HepG2 (cell line): ENCODE data around the gene MAMSTR. TPM values are rescaled to one million over a fixed set of nuclear protein-coding genes. Genes with fewer than 3 reads are reported as not detected.

ENCODE experiments used
- FOSL2 ChIP-seq: sonication (generic); formaldehyde crosslinking; IDR thresholded peaks from 2 replicates; pipeline ENCODE4 v1.4.0; 2020; ENCODE audit warnings: missing genetic modification reagents
- NCOA5 ChIP-seq: sonication (generic); formaldehyde crosslinking; IDR thresholded peaks from 2 replicates; pipeline ENCODE4 v1.4.0; 2020; ENCODE audit warnings: missing genetic modification reagents
- NKX3-1 ChIP-seq: sonication (generic); formaldehyde crosslinking; IDR thresholded peaks from 2 replicates; pipeline ENCODE4 v1.5.0; 2020; ENCODE audit warnings: missing genetic modification reagents
- POLR2AphosphoS2 ChIP-seq: IDR thresholded peaks from 2 replicates; pipeline ENCODE4 v1.6.1; 2011; ENCODE audit warnings: low read depth, low read length, improper control_type of control experiment
- WIZ ChIP-seq: sonication (generic); formaldehyde crosslinking; IDR thresholded peaks from 2 replicates; pipeline ENCODE4 v1.5.1; 2020; ENCODE audit warnings: mild to moderate bottlenecking, missing genetic modification reagents
- ZNF232 ChIP-seq: sonication (generic); formaldehyde crosslinking; IDR thresholded peaks from 2 replicates; pipeline ENCODE4 v1.4.0; 2020; ENCODE audit warnings: missing genetic modification reagents, borderline replicate concordance
- ZNF530 ChIP-seq: sonication (generic); formaldehyde crosslinking; IDR thresholded peaks from 2 replicates; pipeline ENCODE4 v1.5.0; 2020; ENCODE audit warnings: low read depth, mild to moderate bottlenecking, missing genetic modification reagents
- ZNF724P ChIP-seq: sonication (generic); formaldehyde crosslinking; IDR thresholded peaks from 2 replicates; pipeline ENCODE4 v1.8.0; 2022; ENCODE audit warnings: missing genetic modification reagents, borderline replicate concordance
- polyA plus RNA-seq, 8 experiments: library from polyadenylated mRNA; depleted of rRNA in 3 of 8; stranded (reverse) in 7 of 8; unstranded in 1 of 8; fragments of >200 nt; fragmentation: Illumina TruSeq in 4 of 8; extraction: Trizol in 4 of 8; gene quantifications; 2 replicates each; pipeline versions ENCODE4 v1.2.1 to v1.2.3, GENCODE V29; 2011 to 2016; ENCODE audit warnings: low read depth in 4 of 8, missing spikeins in 1 of 8, mixed read lengths in 1 of 8; ENCODE audit not compliant: insufficient read depth in 1 of 8
- total RNA-seq, 5 experiments: library from RNA; depleted of rRNA; stranded (reverse); fragments of >200 nt; fragmentation: Illumina TruSeq; extraction: Trizol; gene quantifications; 2 replicates each; pipeline ENCODE4 v1.2.3, GENCODE V29; 2016; ENCODE audit warnings: low read depth in 1 of 5
- TF ChIP-seq, protein P1 (sequence below): sonication (generic); formaldehyde crosslinking; IDR thresholded peaks from 2 replicates; pipeline ENCODE4 v1.5.0; 2020; ENCODE audit warnings: mild to moderate bottlenecking, missing genetic modification reagents, borderline replicate concordance
- TF ChIP-seq, protein P2 (sequence below): sonication (generic); formaldehyde crosslinking; IDR thresholded peaks from 2 replicates; pipeline ENCODE4 v1.9.0; 2021; ENCODE audit warnings: missing genetic modification reagents, mild to moderate bottlenecking, borderline replicate concordance
- TF ChIP-seq, protein P3 (sequence below): sonication (generic); formaldehyde crosslinking; IDR thresholded peaks from 2 replicates; pipeline ENCODE4 v1.4.0; 2020; ENCODE audit warnings: mild to moderate bottlenecking, low read depth, missing genetic modification reagents
- TF ChIP-seq, protein P4 (sequence below): IDR thresholded peaks from 2 replicates; pipeline ENCODE4 v1.4.0; 2020; ENCODE audit warnings: mild to moderate bottlenecking, missing genetic modification reagents

The MAMSTR gene
- total and polyA plus RNA-seq, 2 of the 13 experiments (the other 11 are each of a cell fraction or from before 2014, with no cell fraction given) = 2.2 to 2.4 TPM

DNA sequence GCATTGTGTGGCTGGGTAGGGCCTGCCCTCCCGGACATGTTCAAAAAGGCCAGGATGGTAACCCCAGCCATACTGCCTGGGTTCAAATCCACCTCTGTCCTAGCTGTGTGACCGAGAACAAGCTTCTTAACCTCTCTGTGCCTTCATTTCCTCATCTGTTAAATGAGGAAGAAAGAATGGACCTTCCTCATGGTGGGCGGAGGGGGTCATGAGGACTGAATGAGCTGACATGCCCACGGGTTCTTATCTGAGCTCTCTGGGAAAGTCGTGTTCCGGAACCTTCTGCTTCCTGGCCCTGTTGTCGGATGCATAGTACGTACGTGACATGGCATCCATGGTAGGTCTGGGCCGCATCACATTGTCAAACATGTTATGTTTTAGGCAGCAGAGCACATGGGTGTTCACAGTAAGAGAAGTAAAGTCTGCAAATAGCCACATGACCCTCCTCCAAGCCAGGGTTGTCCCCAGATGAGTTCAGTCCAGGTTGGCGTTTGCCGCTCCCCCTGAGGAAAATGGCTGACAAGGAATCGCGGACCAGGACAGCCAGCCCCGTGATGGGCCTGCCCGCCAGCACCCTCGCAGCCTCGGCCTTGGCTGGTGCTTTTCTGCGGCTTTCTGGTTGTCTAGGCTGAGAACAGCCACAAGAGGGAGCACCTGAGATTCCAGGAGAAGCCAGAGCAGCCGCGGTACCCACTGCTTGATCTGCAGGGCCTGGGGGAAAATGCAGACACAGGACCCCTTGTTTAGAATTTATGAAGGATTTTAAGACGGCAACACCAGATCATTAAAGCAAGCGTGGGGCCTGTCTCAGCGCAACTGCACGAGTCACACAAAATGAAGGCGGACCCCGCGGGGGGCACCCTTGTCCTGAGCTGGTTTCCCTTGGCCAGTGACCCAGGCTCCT lies 44.4 kb downstream of the MAMSTR start (continued):
- TF ChIP-seq, protein P1, sequence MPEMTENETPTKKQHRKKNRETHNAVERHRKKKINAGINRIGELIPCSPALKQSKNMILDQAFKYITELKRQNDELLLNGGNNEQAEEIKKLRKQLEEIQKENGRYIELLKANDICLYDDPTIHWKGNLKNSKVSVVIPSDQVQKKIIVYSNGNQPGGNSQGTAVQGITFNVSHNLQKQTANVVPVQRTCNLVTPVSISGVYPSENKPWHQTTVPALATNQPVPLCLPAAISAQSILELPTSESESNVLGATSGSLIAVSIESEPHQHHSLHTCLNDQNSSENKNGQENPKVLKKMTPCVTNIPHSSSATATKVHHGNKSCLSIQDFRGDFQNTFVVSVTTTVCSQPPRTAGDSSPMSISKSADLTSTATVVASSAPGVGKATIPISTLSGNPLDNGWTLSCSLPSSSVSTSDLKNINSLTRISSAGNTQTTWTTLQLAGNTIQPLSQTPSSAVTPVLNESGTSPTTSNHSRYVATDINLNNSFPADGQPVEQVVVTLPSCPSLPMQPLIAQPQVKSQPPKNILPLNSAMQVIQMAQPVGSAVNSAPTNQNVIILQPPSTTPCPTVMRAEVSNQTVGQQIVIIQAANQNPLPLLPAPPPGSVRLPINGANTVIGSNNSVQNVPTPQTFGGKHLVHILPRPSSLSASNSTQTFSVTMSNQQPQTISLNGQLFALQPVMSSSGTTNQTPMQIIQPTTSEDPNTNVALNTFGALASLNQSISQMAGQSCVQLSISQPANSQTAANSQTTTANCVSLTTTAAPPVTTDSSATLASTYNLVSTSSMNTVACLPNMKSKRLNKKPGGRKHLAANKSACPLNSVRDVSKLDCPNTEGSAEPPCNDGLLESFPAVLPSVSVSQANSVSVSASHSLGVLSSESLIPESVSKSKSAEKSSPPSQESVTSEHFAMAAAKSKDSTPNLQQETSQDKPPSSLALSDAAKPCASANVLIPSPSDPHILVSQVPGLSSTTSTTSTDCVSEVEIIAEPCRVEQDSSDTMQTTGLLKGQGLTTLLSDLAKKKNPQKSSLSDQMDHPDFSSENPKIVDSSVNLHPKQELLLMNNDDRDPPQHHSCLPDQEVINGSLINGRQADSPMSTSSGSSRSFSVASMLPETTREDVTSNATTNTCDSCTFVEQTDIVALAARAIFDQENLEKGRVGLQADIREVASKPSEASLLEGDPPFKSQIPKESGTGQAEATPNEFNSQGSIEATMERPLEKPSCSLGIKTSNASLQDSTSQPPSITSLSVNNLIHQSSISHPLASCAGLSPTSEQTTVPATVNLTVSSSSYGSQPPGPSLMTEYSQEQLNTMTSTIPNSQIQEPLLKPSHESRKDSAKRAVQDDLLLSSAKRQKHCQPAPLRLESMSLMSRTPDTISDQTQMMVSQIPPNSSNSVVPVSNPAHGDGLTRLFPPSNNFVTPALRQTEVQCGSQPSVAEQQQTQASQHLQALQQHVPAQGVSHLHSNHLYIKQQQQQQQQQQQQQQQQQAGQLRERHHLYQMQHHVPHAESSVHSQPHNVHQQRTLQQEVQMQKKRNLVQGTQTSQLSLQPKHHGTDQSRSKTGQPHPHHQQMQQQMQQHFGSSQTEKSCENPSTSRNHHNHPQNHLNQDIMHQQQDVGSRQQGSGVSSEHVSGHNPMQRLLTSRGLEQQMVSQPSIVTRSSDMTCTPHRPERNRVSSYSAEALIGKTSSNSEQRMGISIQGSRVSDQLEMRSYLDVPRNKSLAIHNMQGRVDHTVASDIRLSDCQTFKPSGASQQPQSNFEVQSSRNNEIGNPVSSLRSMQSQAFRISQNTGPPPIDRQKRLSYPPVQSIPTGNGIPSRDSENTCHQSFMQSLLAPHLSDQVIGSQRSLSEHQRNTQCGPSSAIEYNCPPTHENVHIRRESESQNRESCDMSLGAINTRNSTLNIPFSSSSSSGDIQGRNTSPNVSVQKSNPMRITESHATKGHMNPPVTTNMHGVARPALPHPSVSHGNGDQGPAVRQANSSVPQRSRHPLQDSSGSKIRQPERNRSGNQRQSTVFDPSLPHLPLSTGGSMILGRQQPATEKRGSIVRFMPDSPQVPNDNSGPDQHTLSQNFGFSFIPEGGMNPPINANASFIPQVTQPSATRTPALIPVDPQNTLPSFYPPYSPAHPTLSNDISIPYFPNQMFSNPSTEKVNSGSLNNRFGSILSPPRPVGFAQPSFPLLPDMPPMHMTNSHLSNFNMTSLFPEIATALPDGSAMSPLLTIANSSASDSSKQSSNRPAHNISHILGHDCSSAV (CRISPR knock-in tag) = no peak
- TF ChIP-seq POLR2AphosphoS2 (no peak), ZNF724P (CRISPR knock-in tag) (0 out of 2 replicates have a peak, but pooled peaks have one; percentile 44), FOSL2 (CRISPR knock-in tag) (peak; percentile 38; the same call in 1 of the 2 replicates), NKX3-1 (CRISPR knock-in tag) (no peak), ZNF232 (CRISPR knock-in tag) (no peak; the same call in 1 of the 2 replicates), ZNF530 (CRISPR knock-in tag) (no peak), NCOA5 (CRISPR knock-in tag) (no peak), WIZ (CRISPR knock-in tag) (no peak)
- TF ChIP-seq, protein P2, sequence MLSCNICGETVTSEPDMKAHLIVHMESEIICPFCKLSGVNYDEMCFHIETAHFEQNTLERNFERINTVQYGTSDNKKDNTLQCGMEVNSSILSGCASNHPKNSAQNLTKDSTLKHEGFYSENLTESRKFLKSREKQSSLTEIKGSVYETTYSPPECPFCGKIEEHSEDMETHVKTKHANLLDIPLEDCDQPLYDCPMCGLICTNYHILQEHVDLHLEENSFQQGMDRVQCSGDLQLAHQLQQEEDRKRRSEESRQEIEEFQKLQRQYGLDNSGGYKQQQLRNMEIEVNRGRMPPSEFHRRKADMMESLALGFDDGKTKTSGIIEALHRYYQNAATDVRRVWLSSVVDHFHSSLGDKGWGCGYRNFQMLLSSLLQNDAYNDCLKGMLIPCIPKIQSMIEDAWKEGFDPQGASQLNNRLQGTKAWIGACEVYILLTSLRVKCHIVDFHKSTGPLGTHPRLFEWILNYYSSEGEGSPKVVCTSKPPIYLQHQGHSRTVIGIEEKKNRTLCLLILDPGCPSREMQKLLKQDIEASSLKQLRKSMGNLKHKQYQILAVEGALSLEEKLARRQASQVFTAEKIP (CRISPR knock-in tag) = no peak
- TF ChIP-seq, protein P3, sequence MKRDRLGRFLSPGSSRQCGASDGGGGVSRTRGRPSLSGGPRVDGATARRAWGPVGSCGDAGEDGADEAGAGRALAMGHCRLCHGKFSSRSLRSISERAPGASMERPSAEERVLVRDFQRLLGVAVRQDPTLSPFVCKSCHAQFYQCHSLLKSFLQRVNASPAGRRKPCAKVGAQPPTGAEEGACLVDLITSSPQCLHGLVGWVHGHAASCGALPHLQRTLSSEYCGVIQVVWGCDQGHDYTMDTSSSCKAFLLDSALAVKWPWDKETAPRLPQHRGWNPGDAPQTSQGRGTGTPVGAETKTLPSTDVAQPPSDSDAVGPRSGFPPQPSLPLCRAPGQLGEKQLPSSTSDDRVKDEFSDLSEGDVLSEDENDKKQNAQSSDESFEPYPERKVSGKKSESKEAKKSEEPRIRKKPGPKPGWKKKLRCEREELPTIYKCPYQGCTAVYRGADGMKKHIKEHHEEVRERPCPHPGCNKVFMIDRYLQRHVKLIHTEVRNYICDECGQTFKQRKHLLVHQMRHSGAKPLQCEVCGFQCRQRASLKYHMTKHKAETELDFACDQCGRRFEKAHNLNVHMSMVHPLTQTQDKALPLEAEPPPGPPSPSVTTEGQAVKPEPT (CRISPR knock-in tag) = peak; percentile 74; the same call in 1 of the 2 replicates
- TF ChIP-seq, protein P4, sequence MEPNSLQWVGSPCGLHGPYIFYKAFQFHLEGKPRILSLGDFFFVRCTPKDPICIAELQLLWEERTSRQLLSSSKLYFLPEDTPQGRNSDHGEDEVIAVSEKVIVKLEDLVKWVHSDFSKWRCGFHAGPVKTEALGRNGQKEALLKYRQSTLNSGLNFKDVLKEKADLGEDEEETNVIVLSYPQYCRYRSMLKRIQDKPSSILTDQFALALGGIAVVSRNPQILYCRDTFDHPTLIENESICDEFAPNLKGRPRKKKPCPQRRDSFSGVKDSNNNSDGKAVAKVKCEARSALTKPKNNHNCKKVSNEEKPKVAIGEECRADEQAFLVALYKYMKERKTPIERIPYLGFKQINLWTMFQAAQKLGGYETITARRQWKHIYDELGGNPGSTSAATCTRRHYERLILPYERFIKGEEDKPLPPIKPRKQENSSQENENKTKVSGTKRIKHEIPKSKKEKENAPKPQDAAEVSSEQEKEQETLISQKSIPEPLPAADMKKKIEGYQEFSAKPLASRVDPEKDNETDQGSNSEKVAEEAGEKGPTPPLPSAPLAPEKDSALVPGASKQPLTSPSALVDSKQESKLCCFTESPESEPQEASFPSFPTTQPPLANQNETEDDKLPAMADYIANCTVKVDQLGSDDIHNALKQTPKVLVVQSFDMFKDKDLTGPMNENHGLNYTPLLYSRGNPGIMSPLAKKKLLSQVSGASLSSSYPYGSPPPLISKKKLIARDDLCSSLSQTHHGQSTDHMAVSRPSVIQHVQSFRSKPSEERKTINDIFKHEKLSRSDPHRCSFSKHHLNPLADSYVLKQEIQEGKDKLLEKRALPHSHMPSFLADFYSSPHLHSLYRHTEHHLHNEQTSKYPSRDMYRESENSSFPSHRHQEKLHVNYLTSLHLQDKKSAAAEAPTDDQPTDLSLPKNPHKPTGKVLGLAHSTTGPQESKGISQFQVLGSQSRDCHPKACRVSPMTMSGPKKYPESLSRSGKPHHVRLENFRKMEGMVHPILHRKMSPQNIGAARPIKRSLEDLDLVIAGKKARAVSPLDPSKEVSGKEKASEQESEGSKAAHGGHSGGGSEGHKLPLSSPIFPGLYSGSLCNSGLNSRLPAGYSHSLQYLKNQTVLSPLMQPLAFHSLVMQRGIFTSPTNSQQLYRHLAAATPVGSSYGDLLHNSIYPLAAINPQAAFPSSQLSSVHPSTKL = no peak
